Measurements from ENCODE around the gene CHD9.
"Not testable (repeated sequence)": the region's sequence is repeated elsewhere in the genome, so short reads cannot be mapped to it uniquely, and the experiment has no call there.

CHD9 gene

GRCh38 chr16:53142823-53143568 is 88.2 kb downstream of the CHD9 start:
- DNase-seq: no peak

- no peak for DNase-seq
Measured at GRCh38 chr16:53147500-53148065, 92.8 kb downstream of the CHD9 start.

GRCh38 chr16:53150769-53151168 is 96.0 kb downstream of the CHD9 start:
- DNase-seq: no peak

GRCh38 chr16:53152329-53152728 is 97.5 kb downstream of the CHD9 start:
- no peak for DNase-seq

- no peak for DNase-seq
Measured at GRCh38 chr16:53153130-53153529, 98.3 kb downstream of the CHD9 start.

- no peak for DNase-seq
Measured at GRCh38 chr16:53154513-53154912, 99.7 kb downstream of the CHD9 start.

- peak; percentile 48 for DNase-seq
Measured at GRCh38 chr16:53156516-53156915, 101.7 kb downstream of the CHD9 start.

GRCh38 chr16:53159781-53160436 is 105.1 kb downstream of the CHD9 start:
- DNase-seq: peak; percentile 60

- no peak for DNase-seq
Measured at GRCh38 chr16:53166099-53166498, 111.3 kb downstream of the CHD9 start.

- no peak for DNase-seq
Measured at GRCh38 chr16:53168744-53169143, 114.0 kb downstream of the CHD9 start.

- no peak for DNase-seq
Measured at GRCh38 chr16:53172517-53172916, 117.7 kb downstream of the CHD9 start.

GRCh38 chr16:53175118-53175517 is 120.3 kb downstream of the CHD9 start:
- DNase-seq: no peak

GRCh38 chr16:53176434-53176833 is 121.6 kb downstream of the CHD9 start:
- DNase-seq: no peak

GRCh38 chr16:53183442-53183841 is 128.7 kb downstream of the CHD9 start:
- no peak for DNase-seq

- not testable (repeated sequence) for DNase-seq
Measured at GRCh38 chr16:53185741-53186140, 130.9 kb downstream of the CHD9 start.

GRCh38 chr16:53187775-53188174 is 133.0 kb downstream of the CHD9 start:
- no peak for DNase-seq

GRCh38 chr16:53191413-53191812 is 136.6 kb downstream of the CHD9 start:
- no peak for DNase-seq

GRCh38 chr16:53198933-53199332 is 144.1 kb downstream of the CHD9 start:
- no peak for DNase-seq

- no peak for DNase-seq
Measured at GRCh38 chr16:53201900-53202299, 147.1 kb downstream of the CHD9 start.

GRCh38 chr16:53202398-53202797 is 147.6 kb downstream of the CHD9 start:
- DNase-seq: no peak

GRCh38 chr16:53207810-53208752 is 153.3 kb downstream of the CHD9 start:
- DNase-seq: peak; percentile 85

GRCh38 chr16:53209429-53209828 is 154.6 kb downstream of the CHD9 start:
- no peak for DNase-seq

GRCh38 chr16:53209877-53210276 is 155.1 kb downstream of the CHD9 start:
- DNase-seq: peak; percentile 40
